Measurements from ENCODE around the gene SF3B2.

The SF3B2 gene

GRCh38 chr11:66066751-66067150 lies 14.6 kb downstream of the SF3B2 start:
- Histone ChIP-seq H3K9me3 (ENCODE audit: low read depth, low read length) (no peaks in the 10 kb centered on the region), H3K36me3 (ENCODE audit: insufficient read depth, low read length) (peaks cover 70% of the 10 kb centered on the region), H3K9ac (ENCODE audit: insufficient read length) (no peak overlapping the region), H3K27ac (no peak overlapping the region), H3K4me3 (no peak overlapping the region)
- no peak for TF ChIP-seq FOXP2 (optimal IDR thresholded peaks at IDR 0.05; ENCODE audit: control extremely low read depth, extremely low read length, insufficient read depth)
- no peak for TF ChIP-seq EZH2 (IDR thresholded peaks at IDR 0.05)
- no peak for TF ChIP-seq POLR2AphosphoS5 (IDR thresholded peaks at IDR 0.05; ENCODE audit: borderline replicate concordance, low read depth, low read length)
- no peak for DNase-seq (ENCODE audit: low read depth, low spot score)

- Histone ChIP-seq H3K27ac (no peak overlapping the region), H3K4me3 (no peak overlapping the region), H3K9ac (ENCODE audit: insufficient read length) (no peak overlapping the region), H3K36me3 (ENCODE audit: insufficient read depth, low read length) (peaks cover 63% of the 10 kb centered on the region), H3K9me3 (ENCODE audit: low read depth, low read length) (no peaks in the 10 kb centered on the region)
- no peak for TF ChIP-seq FOXP2 (optimal IDR thresholded peaks at IDR 0.05; ENCODE audit: control extremely low read depth, extremely low read length, insufficient read depth)
- TF ChIP-seq POLR2AphosphoS5 (IDR thresholded peaks at IDR 0.05; ENCODE audit: borderline replicate concordance, low read depth, low read length), result no peak
- no peak for TF ChIP-seq EZH2 (IDR thresholded peaks at IDR 0.05)
- no peak for DNase-seq (ENCODE audit: low read depth, low spot score)
Observed at GRCh38 chr11:66067640-66068039, 15.5 kb downstream of the SF3B2 start.

GRCh38 chr11:66068154-66068821 lies 16.1 kb downstream of the SF3B2 start:
- no peak for TF ChIP-seq POLR2AphosphoS5 (IDR thresholded peaks at IDR 0.05; ENCODE audit: borderline replicate concordance, low read depth, low read length)
- no peak for TF ChIP-seq FOXP2 (optimal IDR thresholded peaks at IDR 0.05; ENCODE audit: control extremely low read depth, extremely low read length, insufficient read depth)
- no peak for TF ChIP-seq EZH2 (IDR thresholded peaks at IDR 0.05)
- Histone ChIP-seq H3K36me3 (ENCODE audit: insufficient read depth, low read length) (peaks cover 56% of the 10 kb centered on the region), H3K4me3 (no peak overlapping the region), H3K27ac (peak overlapping the region; percentile 72), H3K9ac (ENCODE audit: insufficient read length) (no peak overlapping the region), H3K9me3 (ENCODE audit: low read depth, low read length) (no peaks in the 10 kb centered on the region)
- DNase-seq (ENCODE audit: low read depth, low spot score), result peak; percentile 61

DNA sequence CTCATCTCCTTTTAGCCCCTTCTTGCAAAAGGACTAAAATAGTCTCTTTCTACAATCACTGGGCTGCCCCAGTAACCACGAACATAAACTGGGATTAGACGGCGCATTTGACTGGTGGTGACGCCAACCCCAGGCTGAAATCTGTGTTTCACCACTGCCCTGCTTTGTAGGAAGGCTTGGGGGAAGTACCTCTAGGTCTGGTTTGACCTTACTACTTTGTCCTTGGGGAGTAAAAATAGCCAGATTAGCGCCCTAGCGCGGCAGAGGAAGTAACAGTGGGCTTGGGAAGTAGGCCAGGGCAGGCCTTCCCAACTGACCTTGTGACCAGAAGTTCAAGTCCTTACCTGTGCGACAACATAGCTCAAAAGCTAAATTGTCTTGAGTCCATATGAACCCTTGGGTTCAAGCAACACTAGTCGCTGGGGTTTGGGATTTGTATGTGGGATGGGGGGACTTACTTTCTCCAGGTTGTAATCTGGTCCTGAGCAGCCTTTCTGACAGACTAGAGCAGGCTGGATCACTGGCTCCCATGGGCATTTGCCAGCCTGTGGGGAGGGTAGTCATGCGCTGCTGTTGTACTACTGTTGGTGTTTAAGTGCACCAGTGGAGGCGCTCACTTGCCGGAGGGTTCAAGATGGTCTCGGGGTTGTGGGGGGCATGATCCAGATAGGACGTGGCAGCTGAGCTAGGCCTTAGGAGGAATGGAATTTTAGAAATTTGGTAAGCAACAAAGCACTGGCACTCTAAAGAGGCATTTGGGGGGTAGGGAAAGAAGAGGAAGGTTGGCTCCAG lies 17.0 kb downstream of the SF3B2 start:
- peak overlapping the region; percentile 72 for H3K27ac ChIP-seq
- no peak for DNase-seq (ENCODE audit: low read depth, low spot score)
- peak overlapping the region; percentile 77 for H3K4me3 ChIP-seq
- no peak overlapping the region for H3K9ac ChIP-seq (ENCODE audit: insufficient read length)
- peaks cover 50% of the 10 kb centered on the region for H3K36me3 ChIP-seq (ENCODE audit: insufficient read depth, low read length)
- no peak for TF ChIP-seq POLR2AphosphoS5 (IDR thresholded peaks at IDR 0.05; ENCODE audit: borderline replicate concordance, low read depth, low read length)
- TF ChIP-seq EZH2 (IDR thresholded peaks at IDR 0.05), result no peak
- no peak for TF ChIP-seq FOXP2 (optimal IDR thresholded peaks at IDR 0.05; ENCODE audit: control extremely low read depth, extremely low read length, insufficient read depth)
- H3K9me3 ChIP-seq (ENCODE audit: low read depth, low read length), result no peaks in the 10 kb centered on the region

DNA sequence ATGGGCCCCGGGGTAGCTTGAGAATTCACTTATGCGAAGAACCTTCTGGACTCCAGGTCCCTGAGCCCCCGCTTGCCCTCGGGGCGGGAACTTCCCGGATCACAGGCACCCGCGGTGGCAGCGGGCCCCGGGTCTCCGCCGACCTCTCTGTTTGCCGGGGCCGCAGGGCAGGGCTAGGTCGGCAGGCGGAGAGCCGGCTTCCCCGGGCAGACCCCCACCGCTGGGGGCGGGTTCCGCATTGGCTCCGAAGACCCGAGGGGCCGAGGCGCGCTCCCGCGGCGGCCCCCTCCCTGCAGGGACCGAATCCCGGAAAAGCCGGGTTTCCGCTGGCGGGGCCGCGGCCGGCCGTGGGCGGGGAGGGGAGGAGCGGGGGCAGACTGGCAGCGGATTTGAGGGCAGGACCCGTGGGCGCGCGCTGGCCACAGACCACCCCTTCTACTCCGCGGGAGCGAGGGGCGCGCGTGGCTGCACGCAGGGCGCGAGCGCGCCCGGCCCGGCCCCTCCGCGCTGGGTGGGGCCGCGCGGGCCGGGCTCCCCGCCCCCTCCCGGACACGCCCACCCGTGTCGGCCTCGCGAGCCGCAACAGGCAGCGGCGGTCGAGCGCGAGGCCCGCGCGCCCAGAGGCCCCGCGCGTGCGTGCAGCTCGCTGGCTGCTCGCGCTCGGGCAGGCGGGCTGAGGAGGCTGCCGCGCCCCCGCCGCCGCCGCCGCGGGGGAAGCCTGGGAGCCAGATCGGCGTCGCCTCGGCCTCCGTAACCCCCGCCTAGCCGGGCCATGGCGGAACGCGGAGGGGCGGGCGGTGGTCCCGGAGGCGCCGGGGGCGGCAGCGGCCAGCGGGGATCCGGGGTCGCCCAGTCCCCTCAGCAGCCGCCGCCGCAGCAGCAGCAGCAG lies 17.8 kb downstream of the SF3B2 start, which contains the start of gene PACS1:
Gene PACS1, plus strand, starts transcription at position 558 of the 889 bp plus-strand sequence. Its CDS starts 215 bp downstream, at position 773.
- peak within 1 kb of the TSS; percentile 88 for H3K4me3 ChIP-seq
- H3K9me3 ChIP-seq (ENCODE audit: low read depth, low read length), result no peaks in the 10 kb centered on the region
- H3K27ac ChIP-seq, result peak within 1 kb of the TSS; percentile 72
- no peak for DNase-seq (ENCODE audit: low read depth, low spot score)
- 0 out of 2 replicates have a peak, but pooled peaks have one; percentile 31 for TF ChIP-seq POLR2AphosphoS5 (IDR thresholded peaks at IDR 0.05; ENCODE audit: borderline replicate concordance, low read depth, low read length)
- no peak for TF ChIP-seq EZH2 (IDR thresholded peaks at IDR 0.05)
- peaks cover 47% of the 10 kb centered on the region for H3K36me3 ChIP-seq (ENCODE audit: insufficient read depth, low read length)
- H3K9ac ChIP-seq (ENCODE audit: insufficient read length), result peak within 1 kb of the TSS; percentile 69

- Histone ChIP-seq H3K9me3 (ENCODE audit: low read depth, low read length) (no peaks in the 10 kb centered on the region), H3K36me3 (ENCODE audit: insufficient read depth, low read length) (peaks cover 41% of the 10 kb centered on the region), H3K4me3 (peak overlapping the region; percentile 88), H3K9ac (ENCODE audit: insufficient read length) (peak overlapping the region; percentile 69), H3K27ac (0 out of 2 replicates have a peak overlapping the region, but pooled peaks have one; percentile 68)
- no peak for DNase-seq (ENCODE audit: low read depth, low spot score)
- TF ChIP-seq EZH2 (IDR thresholded peaks at IDR 0.05) (no peak), FOXP2 (optimal IDR thresholded peaks at IDR 0.05; ENCODE audit: control extremely low read depth, extremely low read length, insufficient read depth) (no peak), POLR2AphosphoS5 (IDR thresholded peaks at IDR 0.05; ENCODE audit: borderline replicate concordance, low read depth, low read length) (no peak)
Observed at GRCh38 chr11:66070604-66071380, 18.6 kb downstream of the SF3B2 start.

GRCh38 chr11:66071381-66071801 lies 19.2 kb downstream of the SF3B2 start:
- Histone ChIP-seq H3K9me3 (ENCODE audit: low read depth, low read length) (no peaks in the 10 kb centered on the region), H3K36me3 (ENCODE audit: insufficient read depth, low read length) (peaks cover 35% of the 10 kb centered on the region), H3K4me3 (peak overlapping the region; percentile 88), H3K27ac (0 out of 2 replicates have a peak overlapping the region, but pooled peaks have one; percentile 68), H3K9ac (ENCODE audit: insufficient read length) (peak overlapping the region; percentile 69)
- no peak for DNase-seq (ENCODE audit: low read depth, low spot score)
- TF ChIP-seq POLR2AphosphoS5 (IDR thresholded peaks at IDR 0.05; ENCODE audit: borderline replicate concordance, low read depth, low read length) (no peak), FOXP2 (optimal IDR thresholded peaks at IDR 0.05; ENCODE audit: control extremely low read depth, extremely low read length, insufficient read depth) (no peak), EZH2 (IDR thresholded peaks at IDR 0.05) (no peak)

Measured in SK-N-MC (cell line).